Adrenal gland (tissue), 19 donors: ENCODE data around the gene RAB6C. TPM values are rescaled to one million over a fixed set of nuclear protein-coding genes. Genes with fewer than 3 reads are reported as not detected.
"Not testable (repeated sequence)": the region's sequence is repeated elsewhere in the genome, so short reads cannot be mapped to it uniquely, and the experiment has no call there.

ENCODE experiments used
- DNase-seq, 7 donors: peaks; one replicate each; pipeline ENCODE4 v3.0.0-alpha.2; 2019 to 2020
- H3K27ac ChIP-seq, 5 donors: fragments of 200-600 bp; sonication (generic) in 4 of 5; 1 replicate in 3 of 5; 2 replicates in 2 of 5; pipeline versions ENCODE4 v1.5.1 to v1.8.0; 2016 to 2020; ENCODE audit warnings: mild to moderate bottlenecking in 1 of 5
- H3K27me3 ChIP-seq: fragments of 200-600 bp; 2 replicates; pipeline ENCODE4 v1.8.0; 2021
- H3K36me3 ChIP-seq, 2 donors: fragments of 200-600 bp; replicated peaks in 1 of 2; 1 replicate in 1 of 2; 2 replicates in 1 of 2; pipeline versions ENCODE4 v1.5.1 to v1.8.0; 2018 to 2022
- H3K4me1 ChIP-seq, 2 donors: fragments of 200-600 bp; replicated peaks in 1 of 2; 1 replicate in 1 of 2; 2 replicates in 1 of 2; pipeline versions ENCODE4 v1.5.1 to v1.8.0; 2018 to 2021
- H3K4me3 ChIP-seq, 4 donors: fragments of 200-600 bp; sonication (generic) in 3 of 4; one replicate each; pipeline ENCODE4 v1.5.1; 2016 to 2018
- H3K9me3 ChIP-seq, 3 donors: fragments of 200-600 bp; sonication (generic) in 1 of 3; replicated peaks in 1 of 3; 1 replicate in 2 of 3; 2 replicates in 1 of 3; pipeline versions ENCODE4 v1.5.1 to v1.8.0; 2016 to 2021
- POLR2A ChIP-seq, 2 donors: fragments of 450-650 bp; IDR thresholded peaks; one replicate each; pipeline ENCODE4 v1.6.1; 2017; ENCODE audit warnings: antibody characterized with exemption in 2 of 2, mild to moderate bottlenecking in 2 of 2, moderate library complexity in 1 of 2
- WGBS, 4 donors: extraction: QIAGEN DNeasy Blood & Tissue Kit in 2 of 4; methylation state at CpG; one replicate each; pipeline versions ENCODE4 v1.1.5 to v1.1.7; 2013 to 2017; 5-methylcytosine and 5-hydroxymethylcytosine counted together
- intact Hi-C, 2 donors: fragments of 100-400 bp; cut with DNase I; formaldehyde crosslinking; loops; one replicate each; pipeline versions ENCODE4 v1.14.1 to v1.15.0; 2022 to 2023
- long read RNA-seq, 10 donors: library from polyadenylated mRNA in 3 of 10; unstranded in 2 of 10; stranded (forward) in 1 of 10; transcript quantifications; one replicate each; pipeline ENCODE4 v2.0.0 and lab custom pipeline, GENCODE V29; 2021 to 2026
- polyA plus RNA-seq, 3 donors: library from polyadenylated mRNA; stranded (reverse); fragments of 200-250 nt in 2 of 3; fragments of 350-450 nt in 1 of 3; fragmentation: Illumina TruSeq in 1 of 3; extraction: RNeasy Lipid Tissue Mini Kit (QIAGEN cat#74804) in 1 of 3; gene quantifications; one replicate each; pipeline ENCODE4 v1.2.3, GENCODE V29; 2013 to 2014
- total RNA-seq, 9 donors: library from RNA; depleted of rRNA in 4 of 9; stranded (reverse); fragments of >200 nt in 4 of 9; fragments of 120-200 nt in 1 of 9; fragmentation: NEBNext Ultra II Directional in 1 of 9; extraction: Animal tissue kit (Norgen Biotek cat#: 25700) in 1 of 9; gene quantifications; one replicate each; pipeline versions ENCODE4 v1.1.0 to v1.2.4, GENCODE V29; 2013 to 2023
- TF ChIP-seq, protein P1 (sequence below), 6 experiments: fragments of 450-650 bp in 4 of 6; fragments of 200-600 bp in 2 of 6; sonication (generic) in 1 of 6; IDR thresholded peaks; 1 replicate in 5 of 6; 2 replicates in 1 of 6; pipeline versions ENCODE4 v1.5.1 to v1.8.0; 2016 to 2021; ENCODE audit warnings: antibody characterized with exemption in 6 of 6, mild to moderate bottlenecking in 2 of 6, moderate library complexity in 1 of 6
- donor health status: healthy with polysubstance abuse.
- donor health status: Bipolar disorder and iron deficiency.
- donor health status: DM: yes; HTN: yes; CAD: no.
- donor health status: DM: no; HTN: no; CAD: no.
- donor health status: DM: no; HTN: no; CAD: no.
- donor health status: DM: yes; HTN: yes; CAD: no.

Gene RAB6C
- total RNA-seq (under 1 TPM in 2 of 9 donors, not detected in 7; 0.14 to 0.28 TPM), polyA plus RNA-seq (under 1 TPM; 0.13 to 0.59 (median 0.24) TPM)
- long read RNA-seq, donor 1, result 0 reads
- long read RNA-seq, donor 2, partial matches to known transcripts, result 0 of 1 reads
- long read RNA-seq, donor 2, other reads (novel, unspliced or antisense), result 0 of 1 reads
- long read RNA-seq, donor 3, result 0 reads
- long read RNA-seq, donor 4, result 0 reads
- long read RNA-seq, donor 5, result 0 reads
- long read RNA-seq, donor 6, result 0 reads
- long read RNA-seq, donor 7, result 0 reads
- long read RNA-seq, donor 8, result 0 reads
- long read RNA-seq, donor 9, result 0 reads
- long read RNA-seq, donor 10, partial matches to known transcripts, result 0 of 1 reads
- long read RNA-seq, donor 10, other reads (novel, unspliced or antisense), result 0 of 1 reads

DNA sequence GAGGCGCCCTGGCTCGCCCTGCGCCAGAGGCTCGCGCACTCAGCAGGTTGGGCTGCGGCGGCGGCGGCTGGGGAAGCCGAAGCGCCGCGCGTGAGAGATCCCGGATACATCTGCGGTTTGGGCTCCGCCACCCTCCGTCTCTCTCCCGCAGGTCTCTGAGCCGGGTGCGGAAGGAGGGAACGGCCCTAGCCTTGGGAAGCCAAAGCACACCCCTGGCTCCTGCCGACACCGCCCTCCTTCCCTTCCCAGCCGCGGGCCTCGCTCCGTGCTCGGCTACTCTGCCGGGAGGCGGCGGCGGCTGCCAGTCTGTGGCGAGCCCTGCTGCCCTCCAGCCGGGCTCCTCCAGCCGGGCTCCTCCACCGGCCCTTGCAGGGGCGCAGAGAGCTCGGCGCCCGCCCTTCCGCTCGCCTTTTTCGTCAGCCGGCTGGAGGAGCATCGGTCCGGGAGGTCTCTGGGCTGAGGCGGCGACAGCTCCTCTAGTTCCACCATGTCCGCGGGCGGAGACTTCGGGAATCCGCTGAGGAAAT is at the start of gene RAB6C:
Gene RAB6C, plus strand, starts transcription at position 38 of the 527 bp plus-strand sequence. Its CDS starts 450 bp downstream, at position 488.
- WGBS, 4 donors, result 2 to 4% (median 4%) methylated on average over 22 to 53 of the region's 54 CpGs
- H3K4me3 ChIP-seq, result peak within 1 kb of the TSS in 2 of 4 donors; percentile 26 to 50
- H3K4me1 ChIP-seq, H3K27ac ChIP-seq, H3K9me3 ChIP-seq, intact Hi-C loops, H3K36me3 ChIP-seq: not testable (repeated sequence)
- H3K27me3 ChIP-seq, result peaks cover 15% of the 10 kb centered on the region
- DNase-seq, result peak in 6 of 7 donors; percentile 2 to 63 (median 20)

DNA sequence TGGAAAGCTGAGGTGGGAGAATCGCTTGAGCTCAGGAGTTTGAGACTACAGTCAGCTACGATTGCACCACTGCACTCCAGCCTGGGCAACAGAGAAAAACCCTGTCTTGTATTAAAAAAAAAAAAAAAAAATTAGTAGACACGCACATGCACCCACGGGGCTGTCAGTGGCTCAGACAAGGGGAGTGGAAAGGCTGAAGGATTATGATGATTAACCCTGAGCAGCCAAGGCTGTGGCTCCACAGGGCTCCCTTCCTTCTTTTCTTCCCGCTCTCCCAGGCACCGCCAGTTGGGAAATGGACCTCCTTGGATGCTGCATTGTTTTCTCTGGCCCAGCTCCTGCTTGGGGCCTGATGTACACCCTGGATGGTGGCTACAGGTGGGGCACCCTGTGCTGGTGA is 49.0 kb upstream of the RAB6C start:
- H3K4me3 ChIP-seq, result no peak overlapping the region
- peaks cover 6% of the 10 kb centered on the region for H3K27me3 ChIP-seq
- TF ChIP-seq POLR2A (IDR thresholded peaks at IDR 0.05), result no peak
- TF ChIP-seq, protein P1, sequence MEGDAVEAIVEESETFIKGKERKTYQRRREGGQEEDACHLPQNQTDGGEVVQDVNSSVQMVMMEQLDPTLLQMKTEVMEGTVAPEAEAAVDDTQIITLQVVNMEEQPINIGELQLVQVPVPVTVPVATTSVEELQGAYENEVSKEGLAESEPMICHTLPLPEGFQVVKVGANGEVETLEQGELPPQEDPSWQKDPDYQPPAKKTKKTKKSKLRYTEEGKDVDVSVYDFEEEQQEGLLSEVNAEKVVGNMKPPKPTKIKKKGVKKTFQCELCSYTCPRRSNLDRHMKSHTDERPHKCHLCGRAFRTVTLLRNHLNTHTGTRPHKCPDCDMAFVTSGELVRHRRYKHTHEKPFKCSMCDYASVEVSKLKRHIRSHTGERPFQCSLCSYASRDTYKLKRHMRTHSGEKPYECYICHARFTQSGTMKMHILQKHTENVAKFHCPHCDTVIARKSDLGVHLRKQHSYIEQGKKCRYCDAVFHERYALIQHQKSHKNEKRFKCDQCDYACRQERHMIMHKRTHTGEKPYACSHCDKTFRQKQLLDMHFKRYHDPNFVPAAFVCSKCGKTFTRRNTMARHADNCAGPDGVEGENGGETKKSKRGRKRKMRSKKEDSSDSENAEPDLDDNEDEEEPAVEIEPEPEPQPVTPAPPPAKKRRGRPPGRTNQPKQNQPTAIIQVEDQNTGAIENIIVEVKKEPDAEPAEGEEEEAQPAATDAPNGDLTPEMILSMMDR (IDR thresholded peaks at IDR 0.05), result no peak
- no peaks in the 10 kb centered on the region for H3K4me1 ChIP-seq
- DNase-seq, result no peak
- no peaks in the 10 kb centered on the region for H3K9me3 ChIP-seq
- intact Hi-C loops, result loop anchor here in 1 of 2 donors (10.0 kb wide), 1 partner anchor 404 kb away; no protein-coding TSS in a partner anchor
- 58 to 68% (median 59%) methylated on average over 6 of the region's 6 CpGs for WGBS, 4 donors
- no peak overlapping the region for H3K27ac ChIP-seq
- no peaks in the 10 kb centered on the region for H3K36me3 ChIP-seq

DNA sequence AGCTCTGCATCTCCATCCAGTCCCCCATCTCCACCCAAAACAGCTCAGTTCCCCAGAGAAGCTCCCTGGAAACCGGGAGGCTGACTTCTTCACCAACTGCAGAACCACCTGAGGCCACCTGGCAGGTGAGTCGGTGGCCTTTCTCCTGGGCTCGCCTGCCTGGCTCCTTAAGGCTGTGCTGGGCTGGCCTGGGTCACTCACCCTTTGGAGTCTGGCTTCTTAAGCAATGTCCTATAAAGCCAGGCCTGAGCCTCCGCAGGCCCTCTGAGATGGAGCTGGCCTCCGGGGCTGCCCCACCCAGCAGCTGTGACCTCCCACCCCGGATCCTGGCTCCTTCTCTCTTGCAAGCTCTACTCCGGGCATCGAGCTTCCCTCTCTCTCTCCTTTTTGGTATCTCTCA is 46.1 kb upstream of the RAB6C start:
- H3K9me3 ChIP-seq, H3K27ac ChIP-seq, H3K36me3 ChIP-seq, H3K27me3 ChIP-seq, DNase-seq, H3K4me1 ChIP-seq, H3K4me3 ChIP-seq: not testable (repeated sequence)
- intact Hi-C loops, result loop anchor here in 1 of 2 donors (10.0 kb wide), 1 partner anchor 401 kb away; no protein-coding TSS in a partner anchor
- WGBS, 4 donors, result 48 to 56% (median 53%) methylated on average over 6 to 8 of the region's 8 CpGs

DNA sequence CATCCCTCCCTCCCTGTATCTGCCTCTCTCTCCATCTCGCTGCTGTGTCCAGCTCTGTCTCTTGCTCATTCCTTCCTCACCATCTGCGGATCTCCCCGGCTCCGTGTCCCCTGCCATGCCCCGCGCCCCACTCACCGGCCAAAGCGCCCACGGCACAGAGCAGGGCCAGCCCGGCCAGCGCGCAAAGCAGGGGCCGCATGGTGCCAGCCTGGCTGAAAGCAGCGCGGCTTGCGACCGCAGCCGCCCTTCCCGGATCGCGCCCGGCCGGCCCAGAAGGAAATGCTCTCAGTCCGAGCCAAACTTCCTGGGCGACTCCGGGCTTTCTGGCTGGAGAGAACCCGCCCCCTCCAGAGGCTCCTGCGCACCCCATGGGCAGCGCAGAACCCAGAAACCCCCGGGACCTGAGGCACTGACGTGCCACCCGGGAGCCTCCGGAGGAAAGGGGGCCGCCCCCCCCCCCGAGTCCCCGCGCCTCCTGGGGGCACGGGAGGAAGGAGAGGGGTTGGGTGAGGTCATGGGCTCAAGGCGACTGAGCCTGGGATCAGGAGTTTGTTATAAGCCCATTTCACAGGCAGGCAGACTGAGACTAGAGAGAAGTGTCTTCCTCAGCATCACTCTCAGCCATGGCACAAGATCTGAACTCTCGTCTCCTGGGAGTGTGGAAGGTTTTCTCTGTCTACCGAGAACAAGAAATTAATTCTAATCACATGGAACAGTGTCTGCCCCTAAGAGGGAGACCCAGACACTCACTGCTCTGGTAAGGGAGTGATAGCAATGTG is 45.2 kb upstream of the RAB6C start:
- no peak overlapping the region for H3K4me3 ChIP-seq
- no peak for TF ChIP-seq POLR2A (IDR thresholded peaks at IDR 0.05)
- TF ChIP-seq, protein P1 (IDR thresholded peaks at IDR 0.05), result no peak
- WGBS, 4 donors, result 5 to 12% (median 8%) methylated on average over 10 to 40 of the region's 41 CpGs
- DNase-seq, result no peak
- no peaks in the 10 kb centered on the region for H3K9me3 ChIP-seq
- H3K4me1 ChIP-seq, result no peaks in the 10 kb centered on the region
- H3K27ac ChIP-seq, result no peak overlapping the region
- intact Hi-C loops, result loop anchor here in 1 of 2 donors (10.0 kb wide), 1 partner anchor 401 kb away; no protein-coding TSS in a partner anchor
- H3K27me3 ChIP-seq, result peaks cover 6% of the 10 kb centered on the region
- no peaks in the 10 kb centered on the region for H3K36me3 ChIP-seq

DNA sequence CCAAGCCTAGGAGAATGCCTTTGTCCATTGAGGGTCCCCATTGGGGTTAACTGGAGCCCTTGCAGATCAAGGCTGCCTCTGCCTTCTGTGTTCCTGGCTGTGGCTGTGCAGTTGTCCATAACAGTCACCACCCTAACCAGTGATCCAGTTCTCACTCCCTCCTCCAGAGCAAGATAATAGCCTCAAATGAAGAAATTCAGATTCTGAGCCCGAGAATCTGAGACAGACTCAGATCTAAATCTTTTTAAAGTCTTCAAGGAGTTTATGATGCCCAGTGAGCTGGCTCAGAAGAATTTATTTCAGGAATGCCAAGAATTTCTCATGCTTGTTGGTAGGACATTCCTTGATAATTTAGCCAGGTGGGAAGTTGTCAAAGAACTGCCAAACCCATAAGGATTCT is 44.3 kb upstream of the RAB6C start:
- 43 to 67% (median 51%) methylated on average over 1 of the region's 1 CpG for WGBS, 4 donors
- no peaks in the 10 kb centered on the region for H3K36me3 ChIP-seq
- TF ChIP-seq POLR2A (IDR thresholded peaks at IDR 0.05), result no peak
- H3K4me1 ChIP-seq, result no peaks in the 10 kb centered on the region
- H3K27ac ChIP-seq, result no peak overlapping the region
- intact Hi-C loops, result loop anchor here in 1 of 2 donors (10.0 kb wide), 1 partner anchor 400 kb away; no protein-coding TSS in a partner anchor
- peaks cover 6% of the 10 kb centered on the region for H3K27me3 ChIP-seq
- no peaks in the 10 kb centered on the region for H3K9me3 ChIP-seq
- H3K4me3 ChIP-seq, result no peak overlapping the region
- no peak for DNase-seq
